LNCAP (cell line): Measurements from ENCODE around the gene TENM4.

Source experiments
- CTCF ChIP-seq: fragments of 450-650 bp; IDR thresholded peaks from 2 replicates; pipeline ENCODE4 v1.5.1; 2017; ENCODE audit warnings: mild to moderate bottlenecking

The TENM4 gene

GRCh38 chr11:78759071-78759470, 681.8 kb downstream of the TENM4 start:
- no peak for TF ChIP-seq CTCF

- no peak for TF ChIP-seq CTCF
Measured at GRCh38 chr11:78753297-78753696, 687.5 kb downstream of the TENM4 start.

GRCh38 chr11:78752494-78752893, 688.3 kb downstream of the TENM4 start:
- no peak for TF ChIP-seq CTCF

- TF ChIP-seq CTCF = no peak
Measured at GRCh38 chr11:78748918-78749690, 691.7 kb downstream of the TENM4 start.

GRCh38 chr11:78744949-78745348, 695.9 kb downstream of the TENM4 start:
- no peak for TF ChIP-seq CTCF

GRCh38 chr11:78744202-78744601, 696.6 kb downstream of the TENM4 start:
- no peak for TF ChIP-seq CTCF

GRCh38 chr11:78742430-78742829, 698.4 kb downstream of the TENM4 start:
- no peak for TF ChIP-seq CTCF

- TF ChIP-seq CTCF = no peak
Measured at GRCh38 chr11:78741741-78742140, 699.1 kb downstream of the TENM4 start.
